ENCODE measurements around the gene NLRP3. TPM values are rescaled to one million over a fixed set of nuclear protein-coding genes. Genes with fewer than 3 reads are reported as not detected.

Gene NLRP3
- total and polyA plus RNA-seq, 2 experiments from 2014 or later = 0.42 TPM; not detected in 1

DNA sequence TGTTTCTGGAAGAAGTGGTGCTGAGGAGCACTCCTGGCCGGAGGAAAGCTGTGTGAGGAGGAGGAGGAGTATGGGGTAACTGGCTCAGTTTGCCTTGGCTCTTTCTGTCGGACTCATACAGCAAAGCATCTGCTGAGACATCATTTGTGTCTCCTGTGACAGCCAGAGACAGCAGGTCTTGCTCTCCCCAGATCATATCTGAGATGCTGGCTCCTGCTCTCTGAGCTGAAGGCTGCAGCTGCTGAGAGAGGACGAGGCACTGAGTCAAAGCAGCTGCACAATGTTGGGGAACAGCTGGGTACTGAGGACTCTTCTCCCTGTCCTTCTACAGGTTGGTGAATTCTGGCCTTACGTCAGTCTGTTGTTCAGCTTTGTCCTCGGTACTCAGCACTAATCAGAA, 27.7 kb downstream of the NLRP3 start:
- H3K4me3 ChIP-seq = no peak overlapping the region
- ATAC-seq = no peak

More for the DNA sequence above, 27.7 kb downstream of the NLRP3 start:
- H3K4me2 ChIP-seq = no peak overlapping the region
- no peak overlapping the region for H3K27ac ChIP-seq (ENCODE audit: low read depth)
- no peaks in the 10 kb centered on the region for H3F3A ChIP-seq (replicated peaks; ENCODE audit: low read depth)
- no peaks in the 10 kb centered on the region for H4K20me1 ChIP-seq (replicated peaks; ENCODE audit: insufficient read depth)
- no peaks in the 10 kb centered on the region for H3K36me3 ChIP-seq (ENCODE audit: insufficient read depth)
- no peak for DNase-seq (ENCODE audit: low spot score)
- Mint-ChIP-seq H3K4me1 (peaks cover 10% of the 10 kb centered on the region), H3K27me3 (ENCODE audit: insufficient read depth, low read depth, poor library complexity) (peaks cover 6% of the 10 kb centered on the region), H3K27ac (no peak overlapping the region), H3K36me3 (ENCODE audit: low read depth) (no peaks in the 10 kb centered on the region), H3K9me3 (no peaks in the 10 kb centered on the region), H3K4me3 (no peak overlapping the region)
- no peaks in the 10 kb centered on the region for H3K79me2 ChIP-seq (replicated peaks; ENCODE audit: insufficient read depth)
- peaks cover 8% of the 10 kb centered on the region; the same call in 1 of the 2 replicates for H3K9me2 ChIP-seq (ENCODE audit: insufficient read depth)
- no peaks in the 10 kb centered on the region for H3K27me3 ChIP-seq (ENCODE audit: insufficient read depth)
- H3K4me1 ChIP-seq (ENCODE audit: insufficient read depth) = no peaks in the 10 kb centered on the region; the same call in 1 of the 2 replicates
- TF ChIP-seq NANOG (IDR thresholded peaks at IDR 0.05; ENCODE audit: borderline replicate concordance) (no peak), JUNB (IDR thresholded peaks at IDR 0.05; ENCODE audit: unreplicated experiment) (no peak), ZNF114 (CRISPR knock-in tag; IDR thresholded peaks at IDR 0.05) (no peak), POLR2AphosphoS5 (IDR thresholded peaks at IDR 0.05; ENCODE audit: low read depth) (no peak), EZH2 (IDR thresholded peaks at IDR 0.05; ENCODE audit: low read depth, unreplicated experiment) (no peak), CREB1 (CRISPR knock-in tag; IDR thresholded peaks at IDR 0.05; ENCODE audit: low read depth) (no peak), ZNF331 (CRISPR knock-in tag; IDR thresholded peaks at IDR 0.05; ENCODE audit: low read depth) (no peak), STAT1 (IDR thresholded peaks at IDR 0.05; ENCODE audit: unreplicated experiment) (no peak), EZH2phosphoT487 (IDR thresholded peaks at IDR 0.05; ENCODE audit: unreplicated experiment) (no peak)
- TF ChIP-seq, protein P1, sequence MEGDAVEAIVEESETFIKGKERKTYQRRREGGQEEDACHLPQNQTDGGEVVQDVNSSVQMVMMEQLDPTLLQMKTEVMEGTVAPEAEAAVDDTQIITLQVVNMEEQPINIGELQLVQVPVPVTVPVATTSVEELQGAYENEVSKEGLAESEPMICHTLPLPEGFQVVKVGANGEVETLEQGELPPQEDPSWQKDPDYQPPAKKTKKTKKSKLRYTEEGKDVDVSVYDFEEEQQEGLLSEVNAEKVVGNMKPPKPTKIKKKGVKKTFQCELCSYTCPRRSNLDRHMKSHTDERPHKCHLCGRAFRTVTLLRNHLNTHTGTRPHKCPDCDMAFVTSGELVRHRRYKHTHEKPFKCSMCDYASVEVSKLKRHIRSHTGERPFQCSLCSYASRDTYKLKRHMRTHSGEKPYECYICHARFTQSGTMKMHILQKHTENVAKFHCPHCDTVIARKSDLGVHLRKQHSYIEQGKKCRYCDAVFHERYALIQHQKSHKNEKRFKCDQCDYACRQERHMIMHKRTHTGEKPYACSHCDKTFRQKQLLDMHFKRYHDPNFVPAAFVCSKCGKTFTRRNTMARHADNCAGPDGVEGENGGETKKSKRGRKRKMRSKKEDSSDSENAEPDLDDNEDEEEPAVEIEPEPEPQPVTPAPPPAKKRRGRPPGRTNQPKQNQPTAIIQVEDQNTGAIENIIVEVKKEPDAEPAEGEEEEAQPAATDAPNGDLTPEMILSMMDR (conservative IDR thresholded peaks at IDR 0.05; ENCODE audit: low read depth in 2 of 2) = no peak
- TF ChIP-seq, protein P2, sequence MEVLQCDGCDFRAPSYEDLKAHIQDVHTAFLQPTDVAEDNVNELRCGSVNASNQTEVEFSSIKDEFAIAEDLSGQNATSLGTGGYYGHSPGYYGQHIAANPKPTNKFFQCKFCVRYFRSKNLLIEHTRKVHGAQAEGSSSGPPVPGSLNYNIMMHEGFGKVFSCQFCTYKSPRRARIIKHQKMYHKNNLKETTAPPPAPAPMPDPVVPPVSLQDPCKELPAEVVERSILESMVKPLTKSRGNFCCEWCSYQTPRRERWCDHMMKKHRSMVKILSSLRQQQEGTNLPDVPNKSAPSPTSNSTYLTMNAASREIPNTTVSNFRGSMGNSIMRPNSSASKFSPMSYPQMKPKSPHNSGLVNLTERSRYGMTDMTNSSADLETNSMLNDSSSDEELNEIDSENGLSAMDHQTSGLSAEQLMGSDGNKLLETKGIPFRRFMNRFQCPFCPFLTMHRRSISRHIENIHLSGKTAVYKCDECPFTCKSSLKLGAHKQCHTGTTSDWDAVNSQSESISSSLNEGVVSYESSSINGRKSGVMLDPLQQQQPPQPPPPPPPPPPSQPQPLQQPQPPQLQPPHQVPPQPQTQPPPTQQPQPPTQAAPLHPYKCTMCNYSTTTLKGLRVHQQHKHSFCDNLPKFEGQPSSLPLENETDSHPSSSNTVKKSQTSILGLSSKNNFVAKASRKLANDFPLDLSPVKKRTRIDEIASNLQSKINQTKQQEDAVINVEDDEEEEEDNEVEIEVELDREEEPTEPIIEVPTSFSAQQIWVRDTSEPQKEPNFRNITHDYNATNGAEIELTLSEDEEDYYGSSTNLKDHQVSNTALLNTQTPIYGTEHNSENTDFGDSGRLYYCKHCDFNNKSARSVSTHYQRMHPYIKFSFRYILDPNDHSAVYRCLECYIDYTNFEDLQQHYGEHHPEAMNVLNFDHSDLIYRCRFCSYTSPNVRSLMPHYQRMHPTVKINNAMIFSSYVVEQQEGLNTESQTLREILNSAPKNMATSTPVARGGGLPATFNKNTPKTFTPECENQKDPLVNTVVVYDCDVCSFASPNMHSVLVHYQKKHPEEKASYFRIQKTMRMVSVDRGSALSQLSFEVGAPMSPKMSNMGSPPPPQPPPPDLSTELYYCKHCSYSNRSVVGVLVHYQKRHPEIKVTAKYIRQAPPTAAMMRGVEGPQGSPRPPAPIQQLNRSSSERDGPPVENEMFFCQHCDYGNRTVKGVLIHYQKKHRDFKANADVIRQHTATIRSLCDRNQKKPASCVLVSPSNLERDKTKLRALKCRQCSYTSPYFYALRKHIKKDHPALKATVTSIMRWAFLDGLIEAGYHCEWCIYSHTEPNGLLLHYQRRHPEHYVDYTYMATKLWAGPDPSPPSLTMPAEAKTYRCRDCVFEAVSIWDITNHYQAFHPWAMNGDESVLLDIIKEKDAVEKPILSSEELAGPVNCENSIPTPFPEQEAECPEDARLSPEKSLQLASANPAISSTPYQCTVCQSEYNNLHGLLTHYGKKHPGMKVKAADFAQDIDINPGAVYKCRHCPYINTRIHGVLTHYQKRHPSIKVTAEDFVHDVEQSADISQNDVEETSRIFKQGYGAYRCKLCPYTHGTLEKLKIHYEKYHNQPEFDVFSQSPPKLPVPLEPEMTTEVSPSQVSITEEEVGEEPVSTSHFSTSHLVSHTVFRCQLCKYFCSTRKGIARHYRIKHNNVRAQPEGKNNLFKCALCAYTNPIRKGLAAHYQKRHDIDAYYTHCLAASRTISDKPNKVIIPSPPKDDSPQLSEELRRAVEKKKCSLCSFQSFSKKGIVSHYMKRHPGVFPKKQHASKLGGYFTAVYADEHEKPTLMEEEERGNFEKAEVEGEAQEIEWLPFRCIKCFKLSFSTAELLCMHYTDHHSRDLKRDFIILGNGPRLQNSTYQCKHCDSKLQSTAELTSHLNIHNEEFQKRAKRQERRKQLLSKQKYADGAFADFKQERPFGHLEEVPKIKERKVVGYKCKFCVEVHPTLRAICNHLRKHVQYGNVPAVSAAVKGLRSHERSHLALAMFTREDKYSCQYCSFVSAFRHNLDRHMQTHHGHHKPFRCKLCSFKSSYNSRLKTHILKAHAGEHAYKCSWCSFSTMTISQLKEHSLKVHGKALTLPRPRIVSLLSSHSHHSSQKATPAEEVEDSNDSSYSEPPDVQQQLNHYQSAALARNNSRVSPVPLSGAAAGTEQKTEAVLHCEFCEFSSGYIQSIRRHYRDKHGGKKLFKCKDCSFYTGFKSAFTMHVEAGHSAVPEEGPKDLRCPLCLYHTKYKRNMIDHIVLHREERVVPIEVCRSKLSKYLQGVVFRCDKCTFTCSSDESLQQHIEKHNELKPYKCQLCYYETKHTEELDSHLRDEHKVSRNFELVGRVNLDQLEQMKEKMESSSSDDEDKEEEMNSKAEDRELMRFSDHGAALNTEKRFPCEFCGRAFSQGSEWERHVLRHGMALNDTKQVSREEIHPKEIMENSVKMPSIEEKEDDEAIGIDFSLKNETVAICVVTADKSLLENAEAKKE (CRISPR knock-in tag; IDR thresholded peaks at IDR 0.05) = no peak
- TF ChIP-seq, protein P3, sequence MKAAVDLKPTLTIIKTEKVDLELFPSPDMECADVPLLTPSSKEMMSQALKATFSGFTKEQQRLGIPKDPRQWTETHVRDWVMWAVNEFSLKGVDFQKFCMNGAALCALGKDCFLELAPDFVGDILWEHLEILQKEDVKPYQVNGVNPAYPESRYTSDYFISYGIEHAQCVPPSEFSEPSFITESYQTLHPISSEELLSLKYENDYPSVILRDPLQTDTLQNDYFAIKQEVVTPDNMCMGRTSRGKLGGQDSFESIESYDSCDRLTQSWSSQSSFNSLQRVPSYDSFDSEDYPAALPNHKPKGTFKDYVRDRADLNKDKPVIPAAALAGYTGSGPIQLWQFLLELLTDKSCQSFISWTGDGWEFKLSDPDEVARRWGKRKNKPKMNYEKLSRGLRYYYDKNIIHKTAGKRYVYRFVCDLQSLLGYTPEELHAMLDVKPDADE (IDR thresholded peaks at IDR 0.05) = no peak
- TF ChIP-seq, protein P4, sequence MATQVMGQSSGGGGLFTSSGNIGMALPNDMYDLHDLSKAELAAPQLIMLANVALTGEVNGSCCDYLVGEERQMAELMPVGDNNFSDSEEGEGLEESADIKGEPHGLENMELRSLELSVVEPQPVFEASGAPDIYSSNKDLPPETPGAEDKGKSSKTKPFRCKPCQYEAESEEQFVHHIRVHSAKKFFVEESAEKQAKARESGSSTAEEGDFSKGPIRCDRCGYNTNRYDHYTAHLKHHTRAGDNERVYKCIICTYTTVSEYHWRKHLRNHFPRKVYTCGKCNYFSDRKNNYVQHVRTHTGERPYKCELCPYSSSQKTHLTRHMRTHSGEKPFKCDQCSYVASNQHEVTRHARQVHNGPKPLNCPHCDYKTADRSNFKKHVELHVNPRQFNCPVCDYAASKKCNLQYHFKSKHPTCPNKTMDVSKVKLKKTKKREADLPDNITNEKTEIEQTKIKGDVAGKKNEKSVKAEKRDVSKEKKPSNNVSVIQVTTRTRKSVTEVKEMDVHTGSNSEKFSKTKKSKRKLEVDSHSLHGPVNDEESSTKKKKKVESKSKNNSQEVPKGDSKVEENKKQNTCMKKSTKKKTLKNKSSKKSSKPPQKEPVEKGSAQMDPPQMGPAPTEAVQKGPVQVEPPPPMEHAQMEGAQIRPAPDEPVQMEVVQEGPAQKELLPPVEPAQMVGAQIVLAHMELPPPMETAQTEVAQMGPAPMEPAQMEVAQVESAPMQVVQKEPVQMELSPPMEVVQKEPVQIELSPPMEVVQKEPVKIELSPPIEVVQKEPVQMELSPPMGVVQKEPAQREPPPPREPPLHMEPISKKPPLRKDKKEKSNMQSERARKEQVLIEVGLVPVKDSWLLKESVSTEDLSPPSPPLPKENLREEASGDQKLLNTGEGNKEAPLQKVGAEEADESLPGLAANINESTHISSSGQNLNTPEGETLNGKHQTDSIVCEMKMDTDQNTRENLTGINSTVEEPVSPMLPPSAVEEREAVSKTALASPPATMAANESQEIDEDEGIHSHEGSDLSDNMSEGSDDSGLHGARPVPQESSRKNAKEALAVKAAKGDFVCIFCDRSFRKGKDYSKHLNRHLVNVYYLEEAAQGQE (IDR thresholded peaks at IDR 0.05; ENCODE audit: unreplicated experiment) = no peak
- H2AFZ ChIP-seq = no peak overlapping the region
